K562 (cell line): ENCODE measurements around the gene ADORA2A. TPM values are rescaled to one million over a fixed set of nuclear protein-coding genes. Genes with fewer than 3 reads are reported as not detected.

Experiments
- ATAC-seq: fragments of 200-7000 bp; cut with Tn5 transposase; 3 replicates; pipeline ENCODE4 v1.9.1; 2020; ENCODE audit warnings: moderate library complexity
- BruUV-seq: library from RNA; stranded (reverse); fragments of 400-500 nt; replicated peaks from 2 replicates; lab custom pipeline; 2021; lab: Mats Ljungman, UMichigan
- CTCF ChIA-PET: fragments of 300-600 bp; formaldehyde crosslinking; extraction: SDS; loops from one replicate; lab custom pipeline; 2021; ENCODE audit warnings: low intra/inter-chr PET ratio; lab: Yijun Ruan, JAX
- POLR2A ChIA-PET: fragments of 300-600, 350-650 bp; sonication (Branson Sonifier 250); formaldehyde crosslinking; extraction: SDS; loops from one replicate; lab custom pipeline; 2021; ENCODE audit warnings: antibody characterized with exemption, inconsistent platforms; lab: Yijun Ruan, JAX
- DNase-seq, 4 experiments: peaks; one replicate each; pipeline versions ENCODE4 v3.0.0 to v3.0.0-alpha.2; 2011 to 2018; ENCODE audit warnings: low spot score in 3 of 4, mixed read lengths in 3 of 4; ENCODE audit errors: extremely low read depth in 1 of 4
- FAIRE-seq: peaks from 2 replicates; lab custom pipeline; 2011; peaks lifted over from hg19 to GRCh38; lab: Jason Lieb, UNC
- H2AFZ ChIP-seq: 2 replicates; pipeline ENCODE4 v1.6.0; 2011; ENCODE audit warnings: low read depth, low read length, control low read depth, inconsistent platforms
- H3K27ac ChIP-seq: fragments of 200-600 bp; 3 replicates; pipeline ENCODE4 v1.8.0; 2011; ENCODE audit warnings: low read depth, mild to moderate bottlenecking, control low read depth, inconsistent platforms, low read length, moderate library complexity, mixed read lengths; ENCODE audit errors: extremely low read depth
- H3K27me3 ChIP-seq, 2 experiments: fragments of 300-600 bp in 1 of 2; 2 replicates in 1 of 2; 3 replicates in 1 of 2; pipeline versions ENCODE4 v1.6.0 to v1.8.0; 2011; ENCODE audit warnings: inconsistent platforms in 2 of 2, low read length in 2 of 2, mild to moderate bottlenecking in 1 of 2, mixed read lengths in 1 of 2, moderate library complexity in 1 of 2; ENCODE audit not compliant: control insufficient read depth in 2 of 2, insufficient read depth in 2 of 2
- H3K36me3 ChIP-seq: fragments of 300-600 bp; 3 replicates; pipeline ENCODE4 v1.8.0; 2011; ENCODE audit warnings: mild to moderate bottlenecking, low read length, inconsistent platforms; ENCODE audit not compliant: control insufficient read depth, insufficient read depth
- H3K4me1 ChIP-seq, 2 experiments: fragments of 200-600 bp in 1 of 2; replicated peaks in 1 of 2; 2 replicates in 1 of 2; 3 replicates in 1 of 2; pipeline versions ENCODE4 v1.5.1 to v1.8.0; 2011; ENCODE audit warnings: inconsistent platforms in 2 of 2, low read length in 2 of 2, mild to moderate bottlenecking in 1 of 2, mixed read lengths in 1 of 2, moderate library complexity in 1 of 2; ENCODE audit not compliant: control insufficient read depth in 2 of 2, insufficient read depth in 2 of 2
- H3K4me2 ChIP-seq: 2 replicates; pipeline ENCODE4 v1.6.1; 2011; ENCODE audit warnings: low read length, control low read depth, inconsistent platforms, mixed read lengths; ENCODE audit not compliant: insufficient read depth
- H3K4me3 ChIP-seq: fragments of 200-600 bp; sonication (generic), shearing (Covaris generic); 2 replicates; pipeline ENCODE4 v1.5.1; 2016; ENCODE audit warnings: control low read depth, inconsistent platforms
- H3K79me2 ChIP-seq: fragments of 200-600 bp; 3 replicates; pipeline ENCODE4 v1.8.0; 2011; ENCODE audit warnings: low read length, inconsistent platforms; ENCODE audit not compliant: control insufficient read depth, insufficient read depth
- H3K9ac ChIP-seq, 2 experiments: 2 replicates each; pipeline versions ENCODE4 v1.6.0 to v1.6.1; 2011; ENCODE audit warnings: low read depth in 2 of 2, low read length in 2 of 2, control low read depth in 1 of 2, inconsistent platforms in 1 of 2, mild to moderate bottlenecking in 1 of 2, mixed read lengths in 1 of 2; ENCODE audit not compliant: insufficient read depth in 1 of 2
- H3K9me1 ChIP-seq: one replicate; pipeline ENCODE4 v1.6.0; 2011; ENCODE audit warnings: inconsistent platforms, mild to moderate bottlenecking, low read length, moderate library complexity; ENCODE audit not compliant: control insufficient read depth, insufficient read depth
- H3K9me3 ChIP-seq: replicated peaks from 2 replicates; pipeline ENCODE4 v1.5.1; 2011; ENCODE audit warnings: low read depth, low read length, inconsistent platforms; ENCODE audit not compliant: control insufficient read depth, insufficient read depth
- H4K20me1 ChIP-seq: replicated peaks from 2 replicates; pipeline ENCODE4 v1.6.1; 2011; ENCODE audit warnings: low read length, inconsistent platforms, mixed read lengths; ENCODE audit not compliant: control insufficient read depth, insufficient read depth
- BMI1 ChIP-seq: fragments of 150-350 bp; IDR thresholded peaks from 2 replicates; pipeline ENCODE4 v1.6.1; 2014; ENCODE audit warnings: low read length
- CBX1 ChIP-seq: sonication (generic); IDR thresholded peaks from 2 replicates; pipeline ENCODE4 v1.6.1; 2016; ENCODE audit warnings: antibody characterized with exemption, low read depth, mild to moderate bottlenecking
- FOSL1 ChIP-seq: fragments of 200-800 bp; sonication (Bioruptor generic); conservative IDR thresholded peaks from 2 replicates; pipeline ENCODE4 v1.6.1; 2016; ENCODE audit warnings: missing genetic modification characterization, missing compliant biosample characterization
- KLF10 ChIP-seq: fragments of 250-450 bp; sonication (Bioruptor Pico); IDR thresholded peaks from 2 replicates; pipeline ENCODE4 v1.6.1; 2021; ENCODE audit warnings: matching md5 sums
- MTA3 ChIP-seq: fragments of 450-650 bp; formaldehyde crosslinking; IDR thresholded peaks from 2 replicates; pipeline ENCODE4 v1.6.1; 2017; ENCODE audit warnings: mild to moderate bottlenecking, borderline replicate concordance
- RBM25 ChIP-seq: fragments of 200-400 bp; formaldehyde crosslinking; IDR thresholded peaks from 2 replicates; pipeline ENCODE4 v1.6.1; 2018; ENCODE audit warnings: low read length, low read depth, moderate library complexity; ENCODE audit not compliant: severe bottlenecking
- ZBTB17 ChIP-seq: fragments of 450-650 bp; formaldehyde crosslinking; IDR thresholded peaks from 2 replicates; pipeline ENCODE4 v1.4.0; 2020; ENCODE audit warnings: mild to moderate bottlenecking
- WGBS: fragments of 100-300 bp; shearing (Covaris generic); methylation state at CpG from one replicate; pipeline ENCODE4 v1.1.6; 2016; ENCODE audit warnings: low coverage, mixed read lengths; ENCODE audit not compliant: insufficient coverage; ENCODE audit errors: missing lambda C conversion rate; 5-methylcytosine and 5-hydroxymethylcytosine counted together
- in situ Hi-C: fragments of 300-500 bp; cut with MboI; formaldehyde crosslinking; loops from 4 replicates; pipeline ENCODE4 v1.15.0; 2018; ENCODE audit warnings: inconsistent platforms, mixed read lengths
- intact Hi-C: fragments of 100-400 bp; cut with micrococcal nuclease; formaldehyde crosslinking; loops from 2 replicates; pipeline ENCODE4 v1.14.2; 2022
- polyA plus RNA-seq, 8 experiments: library from polyadenylated mRNA; depleted of rRNA in 4 of 8; stranded (reverse) in 5 of 8; unstranded in 3 of 8; fragments of >200 nt; fragmentation: Nextera tagmentation in 2 of 8; fragmentation: Illumina TruSeq in 1 of 8; extraction: Ambion mirVana in 2 of 8; extraction: Trizol in 1 of 8; gene quantifications; 2 replicates each; pipeline versions ENCODE4 v1.2.1 to v1.2.3, GENCODE V29; 2011 to 2014; ENCODE audit warnings: inconsistent platforms in 1 of 8, missing spikeins in 1 of 8
- total RNA-seq, 7 experiments: library from RNA; depleted of rRNA in 6 of 7; stranded (reverse); fragments of >200 nt in 6 of 7; fragmentation: Illumina TruSeq in 2 of 7; extraction: Trizol in 2 of 7; gene quantifications; 2 replicates each; pipeline versions ENCODE4 v1.2.1 to v1.2.3, GENCODE V29; 2011 to 2021; ENCODE audit warnings: low replicate concordance in 1 of 7
- TF ChIP-seq, protein P1 (sequence below), 2 experiments: fragments of 450-650 bp; IDR thresholded peaks; 2 replicates each; pipeline ENCODE4 v1.6.1; 2018; ENCODE audit warnings: mild to moderate bottlenecking in 2 of 2, low read depth in 1 of 2; ENCODE audit not compliant: partially characterized antibody in 2 of 2

The ADORA2A gene
- total and polyA plus RNA-seq, 9 of the 15 experiments (the other 6 are each of a cell fraction or from before 2014, with no cell fraction given) = 0.15 to 2.1 (median 0.66) TPM; not detected in 2

GRCh38 chr22:24474649-24475255 lies 47.4 kb downstream of the ADORA2A start:
- H3K27me3 ChIP-seq = no peaks in the 10 kb centered on the region
- no peak overlapping the region for H2AFZ ChIP-seq
- in situ Hi-C loops = no loop called here
- no peaks in the 10 kb centered on the region for H3K9me3 ChIP-seq
- H3K4me2 ChIP-seq = no peak overlapping the region
- TF ChIP-seq, protein P1, sequence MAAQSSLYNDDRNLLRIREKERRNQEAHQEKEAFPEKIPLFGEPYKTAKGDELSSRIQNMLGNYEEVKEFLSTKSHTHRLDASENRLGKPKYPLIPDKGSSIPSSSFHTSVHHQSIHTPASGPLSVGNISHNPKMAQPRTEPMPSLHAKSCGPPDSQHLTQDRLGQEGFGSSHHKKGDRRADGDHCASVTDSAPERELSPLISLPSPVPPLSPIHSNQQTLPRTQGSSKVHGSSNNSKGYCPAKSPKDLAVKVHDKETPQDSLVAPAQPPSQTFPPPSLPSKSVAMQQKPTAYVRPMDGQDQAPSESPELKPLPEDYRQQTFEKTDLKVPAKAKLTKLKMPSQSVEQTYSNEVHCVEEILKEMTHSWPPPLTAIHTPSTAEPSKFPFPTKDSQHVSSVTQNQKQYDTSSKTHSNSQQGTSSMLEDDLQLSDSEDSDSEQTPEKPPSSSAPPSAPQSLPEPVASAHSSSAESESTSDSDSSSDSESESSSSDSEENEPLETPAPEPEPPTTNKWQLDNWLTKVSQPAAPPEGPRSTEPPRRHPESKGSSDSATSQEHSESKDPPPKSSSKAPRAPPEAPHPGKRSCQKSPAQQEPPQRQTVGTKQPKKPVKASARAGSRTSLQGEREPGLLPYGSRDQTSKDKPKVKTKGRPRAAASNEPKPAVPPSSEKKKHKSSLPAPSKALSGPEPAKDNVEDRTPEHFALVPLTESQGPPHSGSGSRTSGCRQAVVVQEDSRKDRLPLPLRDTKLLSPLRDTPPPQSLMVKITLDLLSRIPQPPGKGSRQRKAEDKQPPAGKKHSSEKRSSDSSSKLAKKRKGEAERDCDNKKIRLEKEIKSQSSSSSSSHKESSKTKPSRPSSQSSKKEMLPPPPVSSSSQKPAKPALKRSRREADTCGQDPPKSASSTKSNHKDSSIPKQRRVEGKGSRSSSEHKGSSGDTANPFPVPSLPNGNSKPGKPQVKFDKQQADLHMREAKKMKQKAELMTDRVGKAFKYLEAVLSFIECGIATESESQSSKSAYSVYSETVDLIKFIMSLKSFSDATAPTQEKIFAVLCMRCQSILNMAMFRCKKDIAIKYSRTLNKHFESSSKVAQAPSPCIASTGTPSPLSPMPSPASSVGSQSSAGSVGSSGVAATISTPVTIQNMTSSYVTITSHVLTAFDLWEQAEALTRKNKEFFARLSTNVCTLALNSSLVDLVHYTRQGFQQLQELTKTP (IDR thresholded peaks at IDR 0.05; ENCODE audit: low read depth in 1 of 2, partially characterized antibody in 2 of 2) = no peak
- TF ChIP-seq FOSL1 (tag) = 0 out of 2 replicates have a peak, but pooled peaks have one; percentile 1
- TF ChIP-seq RBM25 = peak; percentile 57
- no peak for TF ChIP-seq MTA3
- no peak for TF ChIP-seq KLF10
- no peak for TF ChIP-seq CBX1
- TF ChIP-seq BMI1 = no peak
- TF ChIP-seq ZBTB17 = no peak
- TF ChIP-seq, all 486 proteins: peak for 2
- intact Hi-C loops = no loop called here
- no peak for ATAC-seq
- Histone ChIP-seq H4K20me1 (no peaks in the 10 kb centered on the region), H3K27ac (no peak overlapping the region), H3K79me2 (no peaks in the 10 kb centered on the region), H3K9me1 (no peaks in the 10 kb centered on the region), H3K36me3 (no peaks in the 10 kb centered on the region), H3K9ac (no peak overlapping the region), H3K4me1 (no peaks in the 10 kb centered on the region), H3K4me3 (no peak overlapping the region)
- 1% methylated on average over 5 of the region's 5 CpGs for WGBS
- no peak for FAIRE-seq
- no peak for DNase-seq
- no TSS peak for BruUV-seq
- ChIA-PET POLR2A (interaction anchor here (0.7 to 1.2 kb wide), 2 partner anchors 9 to 19 kb away, joined by 3 read pairs; no protein-coding TSS in a partner anchor), CTCF (no interaction called here)
